ENCODE data around the gene SIPA1L3.

The SIPA1L3 gene

GRCh38 chr19:37994823-37995130, 87.8 kb downstream of the SIPA1L3 start (continued):
- no peak for TF ChIP-seq ZNF565 (CRISPR knock-in tag; conservative IDR thresholded peaks at IDR 0.05; ENCODE audit: low read depth)
- no peak for TF ChIP-seq BACH2 (CRISPR knock-in tag; IDR thresholded peaks at IDR 0.05; ENCODE audit: borderline replicate concordance)

- TF ChIP-seq BACH2 (CRISPR knock-in tag; IDR thresholded peaks at IDR 0.05; ENCODE audit: borderline replicate concordance) (no peak), CREB5 (CRISPR knock-in tag; IDR thresholded peaks at IDR 0.05; ENCODE audit: low read depth) (no peak), PATZ1 (CRISPR knock-in tag; IDR thresholded peaks at IDR 0.05; ENCODE audit: borderline replicate concordance) (no peak), ARNTL (CRISPR knock-in tag; IDR thresholded peaks at IDR 0.05; ENCODE audit: borderline replicate concordance, low read depth) (no peak), CSDC2 (CRISPR knock-in tag; IDR thresholded peaks at IDR 0.05) (no peak), ZNF565 (CRISPR knock-in tag; conservative IDR thresholded peaks at IDR 0.05; ENCODE audit: low read depth) (no peak), ZFP30 (CRISPR knock-in tag; IDR thresholded peaks at IDR 0.05) (no peak), PPARA (CRISPR knock-in tag; IDR thresholded peaks at IDR 0.05; ENCODE audit: borderline replicate concordance) (no peak), TCF4 (CRISPR knock-in tag; IDR thresholded peaks at IDR 0.05; ENCODE audit: borderline replicate concordance) (no peak), RARB (CRISPR knock-in tag; IDR thresholded peaks at IDR 0.05) (no peak), TSHZ2 (CRISPR knock-in tag; IDR thresholded peaks at IDR 0.05) (no peak), OSR1 (CRISPR knock-in tag; IDR thresholded peaks at IDR 0.05) (no peak)
- ATAC-seq = no peak
These were observed 88.3 kb downstream of the SIPA1L3 start for GRCh38 chr19:37995346-37995745.

GRCh38 chr19:37997911-37998344, 90.9 kb downstream of the SIPA1L3 start:
- ATAC-seq = peak; percentile 55
- TF ChIP-seq ZFP3 (CRISPR knock-in tag; IDR thresholded peaks at IDR 0.05) (0 out of 2 replicates have a peak, but pooled peaks have one; percentile 27), CSDC2 (CRISPR knock-in tag; IDR thresholded peaks at IDR 0.05) (0 out of 2 replicates have a peak, but pooled peaks have one; percentile 57), GLIS3 (CRISPR knock-in tag; IDR thresholded peaks at IDR 0.05) (no peak), OSR1 (CRISPR knock-in tag; IDR thresholded peaks at IDR 0.05) (peak; percentile 61; the same call in 1 of the 2 replicates), CREB5 (CRISPR knock-in tag; IDR thresholded peaks at IDR 0.05; ENCODE audit: low read depth) (no peak), ARNTL (CRISPR knock-in tag; IDR thresholded peaks at IDR 0.05; ENCODE audit: borderline replicate concordance, low read depth) (no peak), TOX (CRISPR knock-in tag; IDR thresholded peaks at IDR 0.05; ENCODE audit: borderline replicate concordance) (peak; percentile 18; the same call in 1 of the 2 replicates), POU6F1 (CRISPR knock-in tag; IDR thresholded peaks at IDR 0.05; ENCODE audit: borderline replicate concordance, low read depth) (0 out of 2 replicates have a peak, but pooled peaks have one; percentile 39), TSHZ2 (CRISPR knock-in tag; IDR thresholded peaks at IDR 0.05) (no peak)
